ENCODE measurements around the gene SLIT1.

The SLIT1 gene

DNA sequence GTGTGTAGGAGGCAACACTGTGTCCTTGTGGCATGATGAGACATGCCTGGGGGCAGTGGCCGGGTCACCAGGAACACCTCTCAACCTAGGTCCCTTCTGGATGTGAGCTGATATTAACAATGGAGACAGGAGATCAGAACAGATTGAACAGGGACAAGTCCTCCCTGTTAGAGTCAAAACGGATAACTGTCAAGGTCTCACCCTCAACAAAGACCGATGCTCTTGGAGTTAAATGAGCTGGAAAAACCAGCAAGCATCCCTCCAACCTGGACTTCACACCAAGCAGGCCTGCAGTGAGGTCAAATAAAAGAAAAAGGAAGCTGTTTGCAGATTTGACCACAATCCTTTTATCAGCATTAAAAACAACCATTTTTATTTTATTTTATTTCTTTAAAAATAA, 49.0 kb downstream of the SLIT1 start:
- DNase-seq, result no peak

- no peak for DNase-seq
These were observed 50.3 kb downstream of the SLIT1 start for GRCh38 chr10:97135464-97135863.

DNA sequence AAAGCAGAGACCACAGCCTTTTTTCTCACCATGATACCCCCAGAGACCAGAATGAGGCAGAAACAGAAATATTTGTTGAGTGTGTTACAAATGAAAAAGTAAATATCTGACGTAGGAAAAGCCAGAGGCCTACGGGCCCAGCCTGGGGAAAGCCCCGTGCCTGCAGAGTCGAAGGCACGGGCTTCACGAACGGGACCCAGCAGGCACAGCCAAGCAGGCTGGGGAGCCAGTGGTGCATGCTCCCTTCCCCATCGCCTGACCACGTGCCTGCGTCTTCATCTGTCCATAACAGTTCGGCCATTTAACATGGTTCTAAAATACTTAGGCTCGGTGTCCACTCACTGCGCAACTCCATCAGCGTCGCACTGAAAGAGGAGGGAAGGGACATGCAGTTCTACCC, 50.8 kb downstream of the SLIT1 start:
- DNase-seq, result no peak

GRCh38 chr10:97134110-97134509, 51.6 kb downstream of the SLIT1 start:
- DNase-seq, result no peak

- no peak for DNase-seq
These were observed 53.5 kb downstream of the SLIT1 start for GRCh38 chr10:97132273-97132672.

- DNase-seq, result no peak
These were observed 54.1 kb downstream of the SLIT1 start for GRCh38 chr10:97131666-97132065.

GRCh38 chr10:97131181-97131628, 54.6 kb downstream of the SLIT1 start:
- peak; percentile 9 for DNase-seq

DNA sequence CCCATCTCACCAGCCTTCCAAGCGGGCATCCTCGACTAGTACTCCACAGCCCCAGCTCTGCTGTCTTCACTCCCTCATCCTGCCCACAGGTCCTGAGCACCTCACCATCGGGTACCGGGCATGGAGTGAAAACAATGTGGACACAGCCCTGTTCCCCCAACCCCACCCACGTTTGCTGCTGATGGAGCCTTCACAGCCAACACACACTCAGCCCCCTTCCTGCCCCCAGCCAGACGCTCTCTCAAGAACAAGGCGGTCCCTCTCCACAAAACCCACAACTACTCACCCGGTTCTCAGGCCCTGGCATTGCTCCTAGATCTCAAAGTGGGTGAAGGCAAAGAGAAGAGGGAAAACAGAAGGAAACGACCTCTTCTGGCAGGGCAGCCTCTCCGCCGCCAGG, 56.1 kb downstream of the SLIT1 start:
- no peak for DNase-seq

DNA sequence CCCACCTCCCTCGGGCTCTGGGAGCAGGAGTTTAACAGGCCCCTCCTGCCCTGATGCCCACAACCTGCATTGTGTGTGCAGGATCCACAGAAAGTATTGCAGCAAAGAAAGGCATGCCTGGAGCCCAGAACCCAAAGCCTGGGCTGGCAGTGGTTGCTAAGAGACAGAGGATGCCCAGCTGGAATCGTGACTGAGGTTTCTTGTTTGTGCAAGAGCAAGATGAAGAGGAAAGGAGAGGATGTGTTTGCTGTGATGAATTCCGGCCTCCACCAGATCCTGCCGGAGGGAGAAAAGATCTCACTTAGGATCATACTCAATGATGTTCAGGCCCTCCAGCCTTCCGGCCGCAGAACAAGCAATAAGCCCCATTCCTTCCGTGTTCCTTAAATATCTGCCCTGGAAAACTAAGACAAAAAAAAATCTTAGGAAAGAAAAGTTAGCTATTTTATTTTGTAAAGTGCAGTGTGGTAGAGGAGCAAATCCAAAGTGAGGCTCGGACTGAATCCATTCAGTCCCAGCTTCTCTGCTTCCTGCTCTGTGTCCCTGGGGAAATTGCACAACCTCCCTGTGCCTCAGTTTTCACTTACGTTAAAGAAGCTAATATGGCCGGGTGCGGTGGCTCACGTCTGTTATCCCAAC, 57.1 kb downstream of the SLIT1 start:
- peak; percentile 56 for DNase-seq

- peak; percentile 73 for DNase-seq
These were observed 57.7 kb downstream of the SLIT1 start for GRCh38 chr10:97128039-97128492.

GRCh38 chr10:97127509-97127908, 58.2 kb downstream of the SLIT1 start:
- no peak for DNase-seq

DNA sequence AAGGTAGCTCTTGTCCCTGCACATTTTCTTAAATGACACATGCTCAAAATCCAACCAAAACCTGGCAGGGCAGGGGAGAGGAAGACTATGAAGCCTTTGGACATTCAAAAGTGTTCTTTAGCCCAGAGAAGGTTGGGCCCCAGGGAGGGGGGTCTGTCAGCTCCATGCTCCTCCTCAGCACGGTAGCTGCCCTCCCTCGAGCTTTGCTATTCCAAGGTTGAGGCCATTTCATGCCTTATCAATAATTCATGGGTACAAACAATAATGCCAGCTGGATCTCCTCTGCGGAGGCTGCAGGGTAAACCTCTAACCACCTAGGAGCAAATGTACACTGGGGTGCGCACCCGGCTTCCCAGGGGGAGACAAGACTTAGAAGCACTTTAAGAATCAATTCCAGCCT, 61.5 kb downstream of the SLIT1 start:
- no peak for DNase-seq

DNA sequence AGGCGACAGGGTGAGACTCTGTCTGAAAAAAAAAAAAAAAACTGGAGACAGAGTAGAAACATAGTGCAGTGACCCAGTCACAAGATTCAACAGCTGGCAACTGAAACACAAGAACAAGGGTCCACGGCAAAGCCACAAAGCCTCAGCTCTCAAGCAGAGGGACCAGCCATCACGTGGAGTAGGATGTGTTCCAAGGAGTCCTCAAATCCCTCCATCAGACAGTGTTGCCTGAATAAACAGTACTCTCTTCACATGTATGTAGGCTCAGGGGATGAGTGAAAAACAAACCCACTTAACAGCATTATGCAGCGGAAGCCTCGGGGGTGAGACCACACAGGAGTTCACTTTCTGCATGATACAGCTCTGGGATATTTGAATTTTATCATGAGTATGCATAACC, 62.0 kb downstream of the SLIT1 start:
- peak; percentile 14 for DNase-seq

DNA sequence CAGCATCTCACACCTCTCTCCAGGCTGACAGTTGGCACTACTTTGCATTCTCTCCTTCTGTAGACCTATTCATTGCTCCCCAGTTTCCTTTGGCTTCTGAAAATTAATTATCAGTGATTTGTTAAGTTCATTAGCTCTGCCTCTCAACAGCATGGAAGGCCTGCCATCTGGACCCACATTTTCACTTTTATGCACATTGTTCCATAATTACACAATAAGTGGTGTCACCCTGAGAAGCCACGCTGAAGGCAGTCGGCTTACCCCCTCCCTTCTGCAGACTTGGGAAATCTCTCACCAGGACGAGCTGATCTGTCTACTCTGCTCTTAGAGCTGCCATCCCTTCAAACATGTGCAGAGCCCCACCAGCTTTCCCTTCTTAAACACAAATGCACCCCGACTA, 64.7 kb downstream of the SLIT1 start:
- peak; percentile 69 for DNase-seq

GRCh38 chr10:97120370-97120769, 65.4 kb downstream of the SLIT1 start:
- DNase-seq, result no peak

DNA sequence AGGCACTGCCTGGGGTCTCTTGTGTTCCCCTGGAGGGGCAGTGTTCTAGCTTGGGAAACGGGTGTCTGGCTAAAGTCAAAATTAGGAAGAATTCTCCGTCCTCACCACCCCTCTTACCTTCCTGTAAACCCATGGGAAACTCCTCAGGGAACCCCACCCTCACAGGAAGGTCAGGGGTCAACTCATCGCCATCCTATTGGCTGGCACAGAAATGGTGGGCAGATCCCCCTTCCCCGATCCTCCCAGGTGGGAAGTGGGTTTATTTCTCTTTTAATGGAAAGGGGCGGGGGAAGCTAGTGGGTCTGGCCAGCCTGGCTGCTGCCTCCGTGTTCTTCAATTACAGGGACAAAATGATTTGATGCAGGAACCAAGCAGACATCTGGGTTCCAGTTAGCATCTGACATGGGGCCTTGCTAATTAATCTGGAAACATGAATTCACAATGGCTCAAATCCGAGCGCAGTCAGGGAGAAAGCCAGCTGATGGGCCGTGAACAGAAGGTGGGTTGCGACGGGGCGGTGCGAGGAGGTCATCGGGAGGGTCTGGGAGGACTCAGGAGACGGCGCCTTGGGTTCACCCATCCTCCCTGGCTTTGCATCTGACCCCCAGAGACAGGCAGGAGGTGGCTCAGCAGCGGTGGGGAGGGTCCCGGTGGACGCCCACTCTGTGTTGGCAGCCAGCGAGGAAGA, 66.6 kb downstream of the SLIT1 start:
- DNase-seq, result peak; percentile 22

- DNase-seq, result peak; percentile 24
These were observed 68.4 kb downstream of the SLIT1 start for GRCh38 chr10:97117372-97117771.

DNA sequence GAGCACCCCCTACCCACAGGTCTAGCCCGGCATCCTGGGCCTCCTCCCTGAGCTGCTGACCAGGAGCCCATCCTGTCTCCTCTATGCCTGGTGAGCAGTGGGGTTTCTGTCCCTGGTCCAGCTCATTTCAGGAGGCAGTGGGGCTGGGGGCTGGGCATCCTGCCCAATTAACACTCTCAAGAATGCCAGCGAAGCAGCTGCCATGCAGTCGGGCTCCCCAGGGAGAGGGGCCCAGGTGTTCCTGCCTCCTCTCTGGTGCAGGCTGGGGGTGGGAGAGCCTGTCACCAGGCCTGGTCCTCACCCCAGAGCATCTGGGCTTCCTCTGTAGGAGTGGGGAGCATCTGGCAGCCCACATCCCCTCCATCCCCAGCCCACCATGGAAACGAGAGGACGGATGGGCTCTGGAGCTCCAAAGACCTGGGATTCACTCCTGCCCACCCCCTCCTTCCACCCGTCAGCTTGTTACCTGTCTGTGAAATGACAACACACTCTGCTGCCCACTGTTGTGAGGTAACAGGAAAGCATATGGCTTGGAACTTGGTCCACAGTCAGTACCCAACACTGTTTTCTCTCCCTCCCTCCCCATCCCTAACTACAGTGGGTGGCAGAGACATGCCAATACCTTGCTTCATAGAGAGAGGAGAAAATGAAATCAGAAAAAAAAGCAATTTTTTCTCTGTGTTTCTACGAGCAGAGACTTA, 69.1 kb downstream of the SLIT1 start:
- DNase-seq, result peak; percentile 85

GRCh38 chr10:97115846-97116245, 69.9 kb downstream of the SLIT1 start:
- no peak for DNase-seq

GRCh38 chr10:97111615-97112014, 74.1 kb downstream of the SLIT1 start:
- DNase-seq, result no peak

DNA sequence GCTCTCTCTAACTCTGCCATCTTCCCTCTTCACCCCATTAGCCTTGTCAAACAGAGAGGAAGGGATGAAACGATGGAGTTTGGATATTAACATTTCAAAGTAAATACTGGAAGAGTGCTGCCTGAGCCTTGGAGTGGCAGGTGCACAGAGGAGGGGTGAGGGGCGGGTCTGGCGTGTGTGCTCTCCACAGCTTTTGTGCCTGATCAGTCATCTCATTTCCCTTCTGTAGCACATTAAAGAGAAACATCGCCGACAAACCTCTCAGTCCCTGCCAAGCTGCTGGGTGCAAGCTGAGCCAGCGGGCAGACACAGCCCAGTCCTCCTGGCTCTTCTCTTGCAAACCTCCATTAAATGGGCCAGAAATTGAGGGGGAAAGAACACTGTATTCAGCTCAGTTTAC, 76.2 kb downstream of the SLIT1 start:
- peak; percentile 51 for DNase-seq

GRCh38 chr10:97107551-97107950, 78.2 kb downstream of the SLIT1 start:
- no peak for DNase-seq

GRCh38 chr10:97106207-97106606, 79.6 kb downstream of the SLIT1 start:
- DNase-seq, result no peak

DNA sequence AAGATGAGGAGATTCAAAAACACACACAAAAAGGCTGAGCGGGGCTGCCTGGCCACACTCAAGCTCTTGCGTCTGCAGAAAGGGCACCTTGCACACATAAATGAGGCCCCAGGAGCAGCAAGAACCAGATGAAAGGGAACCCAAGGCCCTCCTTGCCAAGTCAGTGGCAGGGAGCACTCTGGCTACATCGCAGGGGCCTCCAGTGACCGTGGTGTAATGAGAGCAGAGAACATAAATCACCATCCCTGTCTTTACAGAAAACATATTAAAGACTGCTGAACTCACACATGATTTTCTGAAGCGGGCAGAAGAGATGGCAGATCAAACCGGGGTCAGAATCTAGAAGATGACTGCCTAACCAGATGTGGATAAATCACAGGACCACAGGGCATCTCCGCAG, 80.5 kb downstream of the SLIT1 start:
- no peak for DNase-seq

All from NCI-H2171 treated with DMSO at 0.1 percent for 48 hours (cell line).